Ovary (tissue), 9 donors: ENCODE results near the gene MGAT5B. TPM values are rescaled to one million over a fixed set of nuclear protein-coding genes. Genes with fewer than 3 reads are reported as not detected.

ENCODE experiments used
- DNase-seq, 5 donors: peaks; one replicate each; pipeline ENCODE4 v3.0.0-alpha.2; 2019 to 2020
- H3K27ac ChIP-seq, 2 donors: fragments of 200-600 bp; one replicate each; pipeline versions ENCODE4 v1.5.1 to v1.8.0; 2019 to 2022
- H3K27me3 ChIP-seq: fragments of 200-600 bp; one replicate; pipeline ENCODE4 v1.8.0; 2022
- H3K36me3 ChIP-seq: fragments of 200-600 bp; sonication (generic); one replicate; pipeline ENCODE4 v1.5.1; 2019
- H3K4me1 ChIP-seq: one replicate; pipeline ENCODE4 v1.8.1; 2013; ENCODE audit warnings: mild to moderate bottlenecking, moderate library complexity; ENCODE audit not compliant: insufficient read depth
- H3K4me3 ChIP-seq: fragments of 200-600 bp; sonication (generic); one replicate; pipeline ENCODE4 v1.5.1; 2017
- H3K9me3 ChIP-seq, 2 donors: fragments of 200-600 bp in 1 of 2; sonication (generic) in 1 of 2; one replicate each; pipeline versions ENCODE4 v1.5.1 to v1.8.1; 2013 to 2019; ENCODE audit warnings: mild to moderate bottlenecking in 1 of 2, moderate library complexity in 1 of 2
- CTCF ChIP-seq, 3 donors: fragments of 450-650 bp in 2 of 3; fragments of 200-600 bp in 1 of 3; IDR thresholded peaks; one replicate each; pipeline versions ENCODE4 v1.5.1 to v1.8.0; 2016 to 2022; ENCODE audit warnings: antibody characterized with exemption in 3 of 3, mild to moderate bottlenecking in 1 of 3
- EP300 ChIP-seq: sonication (generic); formaldehyde crosslinking; IDR thresholded peaks from one replicate; pipeline ENCODE4 v1.6.1; 2017; ENCODE audit warnings: antibody characterized with exemption
- POLR2A ChIP-seq: fragments of 450-650 bp; IDR thresholded peaks from one replicate; pipeline ENCODE4 v1.6.1; 2017; ENCODE audit warnings: antibody characterized with exemption, mild to moderate bottlenecking, moderate library complexity
- WGBS, 3 donors: extraction: QIAGEN DNeasy Blood & Tissue Kit in 1 of 3; methylation state at CpG; one replicate each; pipeline versions ENCODE4 v1.1.5 to v1.1.7; 2013 to 2017; 5-methylcytosine and 5-hydroxymethylcytosine counted together
- intact Hi-C, 4 donors: fragments of 100-400 bp; cut with DNase I; formaldehyde crosslinking; loops; one replicate each; pipeline versions ENCODE4 v1.11.0 to v1.15.1; 2022 to 2023
- polyA plus RNA-seq, 2 donors: library from polyadenylated mRNA; stranded (reverse); fragments of 200-250 nt in 1 of 2; fragments of 350-450 nt in 1 of 2; fragmentation: Illumina TruSeq in 1 of 2; extraction: RNeasy Lipid Tissue Mini Kit (QIAGEN cat#74804) in 1 of 2; gene quantifications; one replicate each; pipeline ENCODE4 v1.2.3, GENCODE V29; 2013 to 2014
- total RNA-seq, 7 donors: library from RNA; depleted of rRNA in 2 of 7; stranded (reverse); fragments of >200 nt in 2 of 7; fragmentation: NEBNext Ultra II Directional in 3 of 7; extraction: Animal tissue kit (Norgen Biotek cat#: 25700) in 3 of 7; gene quantifications; one replicate each; pipeline versions ENCODE4 v1.1.0 to v1.2.4, GENCODE V29; 2016 to 2023
- donor health status: DM: no; HTN: no; CAD: no; lungs with moderate emphysema.
- donor health status: DM: no; HTN: no; CAD: no.
- donor health status: Bipolar disorder and iron deficiency.
- donor health status: DM: yes; HTN: yes; CAD: no.
- donor health status: DM: no; HTN: no; CAD: no.
- donor health status: DM: yes; HTN: yes; CAD: no.

The MGAT5B gene
- total and polyA plus RNA-seq, 9 donors = 0.23 to 3.6 (median 0.77) TPM; not detected in 1

GRCh38 chr17:76989519-76989918 is 121.3 kb downstream of the MGAT5B start:
- no peaks in the 10 kb centered on the region for H3K9me3 ChIP-seq
- intact Hi-C loops = no loop called here
- no peak overlapping the region for H3K27ac ChIP-seq
- TF ChIP-seq POLR2A = no peak
- no peak for TF ChIP-seq CTCF (IDR thresholded peaks at IDR 0.05)
- TF ChIP-seq EP300 = no peak
- DNase-seq = no peak
- WGBS, 3 donors = 62 to 74% (median 69%) methylated on average over 5 of the region's 5 CpGs
- H3K36me3 ChIP-seq = no peaks in the 10 kb centered on the region
- H3K4me3 ChIP-seq = no peak overlapping the region
- H3K27me3 ChIP-seq = no peaks in the 10 kb centered on the region
- H3K4me1 ChIP-seq = no peaks in the 10 kb centered on the region

- H3K27me3 ChIP-seq = no peaks in the 10 kb centered on the region
- H3K4me3 ChIP-seq = no peak overlapping the region
- DNase-seq = no peak
- no peaks in the 10 kb centered on the region for H3K36me3 ChIP-seq
- no peaks in the 10 kb centered on the region for H3K9me3 ChIP-seq
- WGBS, 3 donors = 17 to 27% (median 27%) methylated on average over 5 of the region's 5 CpGs
- intact Hi-C loops = no loop called here
- H3K4me1 ChIP-seq = no peaks in the 10 kb centered on the region
- no peak overlapping the region for H3K27ac ChIP-seq
- no peak for TF ChIP-seq POLR2A
- no peak for TF ChIP-seq CTCF (IDR thresholded peaks at IDR 0.05)
- no peak for TF ChIP-seq EP300
Observed at GRCh38 chr17:76992891-76993290, 124.7 kb downstream of the MGAT5B start.

DNA sequence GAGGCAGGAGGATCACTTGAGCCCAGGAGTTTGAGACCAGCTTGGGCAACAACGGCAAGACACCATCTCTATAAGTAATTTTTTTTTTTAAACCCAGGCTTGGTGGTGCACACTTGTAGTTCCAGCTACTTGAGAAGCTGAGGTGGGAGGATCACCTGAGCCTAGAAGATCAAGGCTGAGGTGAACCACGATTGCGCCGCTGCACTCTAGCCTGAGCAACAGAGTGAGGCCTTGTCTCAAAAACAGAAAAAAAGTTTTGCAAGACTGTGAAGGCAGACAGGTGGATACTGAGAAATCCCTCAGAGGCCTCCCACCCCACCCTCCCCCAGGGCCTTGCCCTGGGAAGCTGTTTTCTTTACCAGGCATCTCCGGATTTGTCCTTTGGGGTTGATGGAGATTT is 125.4 kb downstream of the MGAT5B start:
- intact Hi-C loops = no loop called here
- DNase-seq = no peak
- no peak overlapping the region for H3K4me3 ChIP-seq

DNA sequence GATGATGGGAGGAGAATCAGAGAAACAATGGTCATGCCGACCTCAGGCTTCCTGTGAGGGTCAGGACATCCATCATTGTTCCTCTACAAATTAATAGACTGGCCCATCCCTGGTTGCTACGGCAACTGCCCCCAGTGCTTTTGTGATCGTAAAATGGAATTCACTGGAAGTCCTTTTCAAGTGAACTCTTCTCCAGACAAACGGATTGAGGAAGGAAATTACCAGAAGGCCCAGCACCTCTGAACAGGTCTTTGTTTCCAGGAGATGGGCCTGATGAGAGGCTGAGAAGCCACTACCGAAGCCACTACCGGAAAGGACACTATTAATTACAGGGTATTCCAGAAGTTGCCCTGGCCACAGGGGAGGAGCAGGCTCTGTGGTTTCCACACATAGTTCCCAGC is 126.0 kb downstream of the MGAT5B start:
- no peaks in the 10 kb centered on the region for H3K9me3 ChIP-seq
- TF ChIP-seq POLR2A = no peak
- TF ChIP-seq EP300 = no peak
- no peak for TF ChIP-seq CTCF (IDR thresholded peaks at IDR 0.05)
- whole genome bisulfite sequencing, 3 donors = 49 to 51% (median 51%) methylated on average over 6 of the region's 6 CpGs

More for the DNA sequence above, 125.4 kb downstream of the MGAT5B start:
- no peak for TF ChIP-seq CTCF (IDR thresholded peaks at IDR 0.05)
- TF ChIP-seq EP300 = no peak
- no peak for TF ChIP-seq POLR2A
- Histone ChIP-seq H3K27ac (no peak overlapping the region), H3K4me1 (no peaks in the 10 kb centered on the region), H3K36me3 (no peaks in the 10 kb centered on the region), H3K27me3 (no peaks in the 10 kb centered on the region), H3K9me3 (no peaks in the 10 kb centered on the region)
- 33 to 46% (median 35%) methylated on average over 5 of the region's 5 CpGs for WGBS, 3 donors

More for the DNA sequence above, 126.0 kb downstream of the MGAT5B start:
- Histone ChIP-seq H3K36me3 (no peaks in the 10 kb centered on the region), H3K4me1 (no peaks in the 10 kb centered on the region), H3K27me3 (no peaks in the 10 kb centered on the region), H3K4me3 (no peak overlapping the region), H3K27ac (no peak overlapping the region)
- intact Hi-C loops = no loop called here
- DNase-seq = no peak
